OCI-LY1 (cell line): ENCODE data around the gene DDR2.

Source experiments
- EZH2 ChIP-seq: fragments of 200-600 bp; sonication (generic), shearing (Covaris generic); IDR thresholded peaks from 2 replicates; pipeline ENCODE4 v1.8.0; 2017; ENCODE audit warnings: borderline replicate concordance, mixed run types, mild to moderate bottlenecking, antibody characterized with exemption, low read length, moderate library complexity, mixed read lengths
- TF ChIP-seq, protein P1 (sequence below): fragments of 200-600 bp; sonication (generic), shearing (Covaris generic); IDR thresholded peaks from 2 replicates; pipeline ENCODE4 v1.5.1; 2017; ENCODE audit warnings: mild to moderate bottlenecking, antibody characterized with exemption, low read length, moderate library complexity, mixed read lengths

DNA sequence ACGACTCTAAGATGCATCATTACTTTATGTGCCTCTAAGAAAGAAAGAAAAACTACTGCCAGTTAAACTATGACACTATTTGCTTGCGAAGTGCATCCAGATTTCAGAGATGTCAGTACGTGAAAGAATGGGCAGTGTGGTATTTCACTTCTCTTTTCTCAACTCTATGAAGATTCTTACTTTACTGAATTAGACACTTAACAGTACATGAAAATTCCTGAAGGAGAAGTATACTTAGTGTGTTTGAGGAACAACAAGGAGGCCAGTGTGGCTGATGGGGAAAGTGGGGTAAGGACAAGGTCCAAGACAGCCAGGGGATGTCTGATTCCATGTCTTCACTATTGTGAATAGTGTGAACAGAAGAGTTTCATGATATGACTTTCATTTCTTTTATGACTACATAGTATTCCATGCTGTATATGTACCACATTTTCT is 104.4 kb downstream of the DDR2 start:
- no peak for TF ChIP-seq EZH2
- TF ChIP-seq, protein P1, sequence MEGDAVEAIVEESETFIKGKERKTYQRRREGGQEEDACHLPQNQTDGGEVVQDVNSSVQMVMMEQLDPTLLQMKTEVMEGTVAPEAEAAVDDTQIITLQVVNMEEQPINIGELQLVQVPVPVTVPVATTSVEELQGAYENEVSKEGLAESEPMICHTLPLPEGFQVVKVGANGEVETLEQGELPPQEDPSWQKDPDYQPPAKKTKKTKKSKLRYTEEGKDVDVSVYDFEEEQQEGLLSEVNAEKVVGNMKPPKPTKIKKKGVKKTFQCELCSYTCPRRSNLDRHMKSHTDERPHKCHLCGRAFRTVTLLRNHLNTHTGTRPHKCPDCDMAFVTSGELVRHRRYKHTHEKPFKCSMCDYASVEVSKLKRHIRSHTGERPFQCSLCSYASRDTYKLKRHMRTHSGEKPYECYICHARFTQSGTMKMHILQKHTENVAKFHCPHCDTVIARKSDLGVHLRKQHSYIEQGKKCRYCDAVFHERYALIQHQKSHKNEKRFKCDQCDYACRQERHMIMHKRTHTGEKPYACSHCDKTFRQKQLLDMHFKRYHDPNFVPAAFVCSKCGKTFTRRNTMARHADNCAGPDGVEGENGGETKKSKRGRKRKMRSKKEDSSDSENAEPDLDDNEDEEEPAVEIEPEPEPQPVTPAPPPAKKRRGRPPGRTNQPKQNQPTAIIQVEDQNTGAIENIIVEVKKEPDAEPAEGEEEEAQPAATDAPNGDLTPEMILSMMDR, result no peak
